KMS-11 (cell line): ENCODE results near the gene CBLB.
"Not testable (repeated sequence)": the region's sequence is repeated elsewhere in the genome, so short reads cannot be mapped to it uniquely, and the experiment has no call there.

Source experiments
- H2AFZ ChIP-seq: fragments of 200-600 bp; sonication (generic); 2 replicates; pipeline ENCODE4 v1.6.1; 2016; ENCODE audit warnings: antibody characterized with exemption, mixed run types, low read depth
- H3K27ac ChIP-seq: fragments of 200-600 bp; sonication (generic); 2 replicates; pipeline ENCODE4 v1.6.1; 2016; ENCODE audit warnings: mild to moderate bottlenecking, mixed run types
- H3K27me3 ChIP-seq: fragments of 200-600 bp; sonication (generic); 2 replicates; pipeline ENCODE4 v1.6.1; 2017; ENCODE audit warnings: mild to moderate bottlenecking, low read depth, mixed run types, moderate library complexity; ENCODE audit not compliant: insufficient read depth
- H3K36me3 ChIP-seq: fragments of 200-600 bp; sonication (generic); 2 replicates; pipeline ENCODE4 v1.6.1; 2017; ENCODE audit warnings: mild to moderate bottlenecking, mixed run types; ENCODE audit not compliant: insufficient read depth
- H3K4me1 ChIP-seq: fragments of 200-600 bp; sonication (generic); 2 replicates; pipeline ENCODE4 v1.6.1; 2016; ENCODE audit warnings: mild to moderate bottlenecking, low read depth, mixed run types; ENCODE audit not compliant: poor library complexity, severe bottlenecking
- H3K4me2 ChIP-seq: fragments of 200-600 bp; sonication (generic); 2 replicates; pipeline ENCODE4 v1.7.0; 2016; ENCODE audit warnings: mild to moderate bottlenecking, mixed run types
- H3K4me3 ChIP-seq: fragments of 200-600 bp; sonication (generic); IDR thresholded peaks from 2 replicates; pipeline ENCODE4 v1.6.1; 2017; ENCODE audit warnings: low read depth, low read length, mixed read lengths; ENCODE audit not compliant: insufficient read depth
- H3K79me2 ChIP-seq: fragments of 200-600 bp; sonication (generic); 2 replicates; pipeline ENCODE4 v1.6.1; 2016; ENCODE audit warnings: low read depth, mixed run types; ENCODE audit not compliant: insufficient read depth
- H3K9ac ChIP-seq: fragments of 200-600 bp; sonication (generic); 2 replicates; pipeline ENCODE4 v1.6.1; 2016; ENCODE audit warnings: mild to moderate bottlenecking, mixed run types
- H4K20me1 ChIP-seq: fragments of 200-600 bp; sonication (generic); 2 replicates; pipeline ENCODE4 v1.6.1; 2016; ENCODE audit warnings: mild to moderate bottlenecking, mixed run types; ENCODE audit not compliant: insufficient read depth
- TF ChIP-seq, protein P1 (sequence below): fragments of 200-600 bp; sonication (generic); conservative IDR thresholded peaks from 2 replicates; pipeline ENCODE4 v1.6.1; 2017; ENCODE audit warnings: low read depth, mild to moderate bottlenecking, antibody characterized with exemption, low read length, moderate library complexity, mixed read lengths

Gene CBLB

DNA sequence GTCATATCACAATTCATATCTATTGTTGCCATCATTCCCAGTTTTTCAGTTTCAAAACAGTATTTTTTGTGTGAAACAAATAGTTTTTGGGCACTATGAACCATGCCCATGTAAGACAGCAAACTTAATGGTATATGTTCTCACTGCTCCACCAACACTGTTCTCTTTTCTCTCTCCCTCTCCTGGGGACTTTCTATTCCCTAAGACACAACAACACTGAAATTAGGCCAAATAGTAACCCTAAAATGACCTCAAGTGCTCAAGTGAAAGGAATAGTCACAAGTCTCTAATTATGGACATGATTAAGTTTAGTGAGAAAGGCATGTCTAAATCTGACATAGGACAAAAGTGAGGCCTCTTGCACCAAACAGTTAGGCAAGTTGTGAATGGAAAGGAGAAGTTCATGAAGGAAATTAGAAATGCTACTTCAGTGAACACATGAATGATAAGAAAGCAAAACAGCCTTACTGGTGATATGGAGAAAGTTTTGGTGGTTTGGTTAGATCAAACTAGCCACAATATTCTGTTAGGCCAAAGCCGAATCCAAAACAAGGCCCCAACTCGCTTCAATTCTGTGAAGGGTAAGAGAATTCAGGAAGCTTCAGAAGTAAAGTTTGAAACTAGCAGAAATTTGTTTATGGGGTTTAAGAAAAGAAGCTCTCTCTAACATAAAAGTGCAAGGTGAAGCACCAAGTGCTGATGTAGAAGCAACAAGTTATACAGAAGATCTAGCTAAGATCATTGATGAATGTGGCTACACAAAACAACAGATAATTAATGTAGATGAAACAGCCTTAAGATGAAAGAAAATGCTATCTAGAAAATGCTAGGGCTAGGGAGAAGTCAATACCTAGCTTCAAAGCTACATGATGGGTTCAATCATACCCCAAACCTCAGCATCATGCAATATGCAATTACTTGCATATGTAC, 104.2 kb downstream of the CBLB start:
- H3K27me3 ChIP-seq, result no peaks in the 10 kb centered on the region
- TF ChIP-seq, protein P1, sequence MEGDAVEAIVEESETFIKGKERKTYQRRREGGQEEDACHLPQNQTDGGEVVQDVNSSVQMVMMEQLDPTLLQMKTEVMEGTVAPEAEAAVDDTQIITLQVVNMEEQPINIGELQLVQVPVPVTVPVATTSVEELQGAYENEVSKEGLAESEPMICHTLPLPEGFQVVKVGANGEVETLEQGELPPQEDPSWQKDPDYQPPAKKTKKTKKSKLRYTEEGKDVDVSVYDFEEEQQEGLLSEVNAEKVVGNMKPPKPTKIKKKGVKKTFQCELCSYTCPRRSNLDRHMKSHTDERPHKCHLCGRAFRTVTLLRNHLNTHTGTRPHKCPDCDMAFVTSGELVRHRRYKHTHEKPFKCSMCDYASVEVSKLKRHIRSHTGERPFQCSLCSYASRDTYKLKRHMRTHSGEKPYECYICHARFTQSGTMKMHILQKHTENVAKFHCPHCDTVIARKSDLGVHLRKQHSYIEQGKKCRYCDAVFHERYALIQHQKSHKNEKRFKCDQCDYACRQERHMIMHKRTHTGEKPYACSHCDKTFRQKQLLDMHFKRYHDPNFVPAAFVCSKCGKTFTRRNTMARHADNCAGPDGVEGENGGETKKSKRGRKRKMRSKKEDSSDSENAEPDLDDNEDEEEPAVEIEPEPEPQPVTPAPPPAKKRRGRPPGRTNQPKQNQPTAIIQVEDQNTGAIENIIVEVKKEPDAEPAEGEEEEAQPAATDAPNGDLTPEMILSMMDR, result no peak
- no peak overlapping the region for H3K4me2 ChIP-seq
- H2AFZ ChIP-seq, result no peak overlapping the region
- no peak overlapping the region for H3K27ac ChIP-seq
- H3K4me3 ChIP-seq, result no peak overlapping the region
- H3K36me3 ChIP-seq, result no peaks in the 10 kb centered on the region
- no peak overlapping the region for H3K9ac ChIP-seq
- H3K4me1 ChIP-seq, result no peaks in the 10 kb centered on the region
- no peaks in the 10 kb centered on the region for H4K20me1 ChIP-seq
- H3K79me2 ChIP-seq, result no peaks in the 10 kb centered on the region

GRCh38 chr3:105763659-105764036, 105.2 kb downstream of the CBLB start:
- H2AFZ ChIP-seq, result no peak overlapping the region
- no peak overlapping the region for H3K27ac ChIP-seq
- no peaks in the 10 kb centered on the region for H3K36me3 ChIP-seq
- H4K20me1 ChIP-seq, result no peaks in the 10 kb centered on the region
- H3K4me1 ChIP-seq, result no peaks in the 10 kb centered on the region
- TF ChIP-seq, protein P1, result no peak
- no peak overlapping the region for H3K4me2 ChIP-seq
- no peaks in the 10 kb centered on the region for H3K27me3 ChIP-seq
- no peak overlapping the region for H3K4me3 ChIP-seq
- no peak overlapping the region for H3K9ac ChIP-seq
- H3K79me2 ChIP-seq, result no peaks in the 10 kb centered on the region

DNA sequence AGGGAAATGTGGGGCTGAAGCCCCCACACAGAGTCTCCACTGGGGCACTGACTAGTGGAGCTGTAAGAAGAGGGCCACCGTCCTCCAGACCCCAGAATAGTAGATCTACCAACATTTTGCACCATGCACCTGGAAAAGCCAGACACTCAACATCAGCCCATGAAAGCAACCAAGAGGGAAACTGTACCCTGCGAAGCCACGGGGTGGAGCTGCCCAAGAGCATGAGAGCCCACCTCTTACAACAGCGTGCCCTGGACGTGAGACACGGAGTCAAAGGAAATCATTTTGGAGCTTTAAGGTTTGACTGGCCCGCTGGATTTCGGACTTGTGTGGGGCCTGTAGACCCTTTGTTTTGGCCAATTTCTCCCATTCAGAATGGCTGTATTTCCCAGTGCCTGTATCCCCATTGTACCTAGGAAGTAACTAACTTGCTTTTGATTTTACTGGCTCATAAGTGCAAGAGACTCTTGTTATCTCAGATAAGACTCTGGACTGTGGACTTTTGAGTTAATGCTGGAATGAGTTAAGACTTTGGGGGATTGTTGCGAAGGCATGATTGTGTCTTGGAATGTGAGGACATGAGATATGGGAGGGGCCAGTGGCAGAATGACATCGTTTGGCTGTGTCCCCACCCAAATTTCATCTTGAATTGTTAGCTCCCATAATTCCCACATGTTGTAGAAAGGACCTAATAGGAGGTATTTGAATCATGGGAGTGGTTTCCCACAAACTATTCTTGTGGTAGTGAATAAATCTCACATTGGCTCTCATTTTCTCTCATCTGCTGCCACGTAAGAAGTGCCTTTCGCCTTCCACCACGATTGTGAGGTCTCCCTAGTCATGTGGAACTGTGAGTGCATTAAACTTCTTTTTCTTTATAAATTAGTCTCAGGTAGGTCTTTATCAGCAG, 105.8 kb downstream of the CBLB start:
- H2AFZ ChIP-seq, result no peak overlapping the region
- no peak overlapping the region for H3K27ac ChIP-seq
- no peak overlapping the region for H3K4me3 ChIP-seq
- no peaks in the 10 kb centered on the region for H3K36me3 ChIP-seq
- no peaks in the 10 kb centered on the region for H4K20me1 ChIP-seq
- TF ChIP-seq, protein P1, result no peak
- H3K79me2 ChIP-seq, result no peaks in the 10 kb centered on the region
- no peaks in the 10 kb centered on the region for H3K27me3 ChIP-seq
- H3K4me2 ChIP-seq, result no peak overlapping the region
- no peak overlapping the region for H3K9ac ChIP-seq
- H3K4me1 ChIP-seq, result no peaks in the 10 kb centered on the region

DNA sequence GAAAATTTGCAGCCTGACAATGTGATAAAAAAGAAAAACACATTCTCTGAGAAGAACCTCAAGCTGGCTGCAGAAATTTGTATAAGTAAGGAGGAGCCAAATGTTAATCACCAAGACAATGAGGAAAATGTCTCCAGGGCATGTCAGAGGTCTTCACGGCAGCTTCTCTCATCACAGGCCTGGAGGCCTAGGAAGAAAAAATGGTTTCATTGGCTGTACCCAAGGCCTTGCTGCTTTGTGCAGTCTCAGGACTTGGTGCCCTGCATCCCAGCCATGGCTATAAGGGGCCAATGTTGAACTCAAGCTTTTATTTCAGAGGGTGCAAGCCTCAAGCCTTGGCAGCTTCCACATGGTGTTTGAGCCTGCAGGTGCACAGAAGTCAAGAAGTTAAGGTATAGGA, 106.6 kb downstream of the CBLB start:
- not testable (repeated sequence) for H3K79me2 ChIP-seq, H3K9ac ChIP-seq, H3K27ac ChIP-seq, H3K4me2 ChIP-seq, H3K4me1 ChIP-seq, H3K27me3 ChIP-seq, H2AFZ ChIP-seq, H3K4me3 ChIP-seq, H3K36me3 ChIP-seq, H4K20me1 ChIP-seq
